SU-DHL-6 (cell line): ENCODE results near the gene RPSA.

Source experiments
- CTCF ChIP-seq: fragments of 200-600 bp; sonication (generic); IDR thresholded peaks from one replicate; pipeline ENCODE4 v1.5.1; 2017; ENCODE audit warnings: antibody characterized with exemption, mild to moderate bottlenecking, low read length, moderate library complexity; ENCODE audit not compliant: insufficient read depth, poor library complexity, severe bottlenecking
- EZH2phosphoT487 ChIP-seq: fragments of 200-600 bp; sonication (generic), shearing (Covaris generic); conservative IDR thresholded peaks from 2 replicates; pipeline ENCODE4 v1.6.1; 2018; ENCODE audit warnings: mild to moderate bottlenecking, antibody characterized with exemption, low read length, moderate library complexity, mixed read lengths

GRCh38 chr3:39435006-39435748 lies 28.7 kb downstream of the RPSA start:
- no peak for TF ChIP-seq CTCF
- TF ChIP-seq EZH2phosphoT487, result no peak
